HG02588 (cell line): ENCODE results near the gene B4GALNT1.
"Not testable (repeated sequence)": the region's sequence is repeated elsewhere in the genome, so short reads cannot be mapped to it uniquely, and the experiment has no call there.

ENCODE experiments used
- ATAC-seq: cut with Tn5 transposase; IDR thresholded peaks from one replicate; pipeline ENCODE4 v1.9.1; 2021; ENCODE audit warnings: mild to moderate bottlenecking, moderate library complexity; ENCODE audit not compliant: unreplicated experiment

Gene B4GALNT1

DNA sequence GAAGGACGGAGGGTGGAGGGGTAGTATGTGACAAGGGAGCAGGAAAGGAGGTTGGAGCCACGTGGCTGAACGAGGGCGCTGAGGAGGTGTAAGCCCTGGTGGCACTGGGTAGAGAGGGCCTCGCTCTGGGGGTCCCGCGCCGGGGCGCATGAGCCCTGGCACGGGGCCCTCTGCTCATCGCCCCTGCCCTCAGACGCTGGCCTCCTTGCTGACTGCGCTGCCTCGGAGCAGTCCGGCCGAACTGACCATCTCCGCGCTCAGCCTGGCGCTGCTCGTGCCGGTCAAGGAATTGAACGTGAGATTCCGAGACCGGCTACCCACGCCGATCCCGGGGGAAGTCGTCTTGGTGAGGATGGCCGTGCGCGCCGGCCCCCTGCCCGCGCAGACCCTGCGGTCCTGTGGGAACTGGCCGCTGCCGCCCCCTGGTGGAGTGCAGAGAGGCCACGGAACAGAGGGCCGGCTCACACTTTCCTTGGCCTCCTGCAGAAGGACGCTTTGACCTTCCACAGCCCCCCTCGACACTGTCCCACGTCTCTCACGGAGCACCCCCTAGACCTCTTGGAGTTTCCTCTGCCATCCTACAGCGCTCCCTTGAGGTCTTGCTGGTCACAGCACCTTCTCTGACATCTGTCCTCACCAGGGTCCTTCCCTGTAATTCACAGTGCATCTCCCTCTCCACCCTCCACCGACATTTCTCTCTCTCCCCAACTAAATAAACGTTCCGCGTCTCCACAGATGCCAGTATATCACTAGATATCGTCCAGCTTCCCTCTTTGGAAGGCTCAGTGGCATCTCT lies 11.3 kb downstream of the B4GALNT1 start:
- peak; percentile 52 for ATAC-seq

DNA sequence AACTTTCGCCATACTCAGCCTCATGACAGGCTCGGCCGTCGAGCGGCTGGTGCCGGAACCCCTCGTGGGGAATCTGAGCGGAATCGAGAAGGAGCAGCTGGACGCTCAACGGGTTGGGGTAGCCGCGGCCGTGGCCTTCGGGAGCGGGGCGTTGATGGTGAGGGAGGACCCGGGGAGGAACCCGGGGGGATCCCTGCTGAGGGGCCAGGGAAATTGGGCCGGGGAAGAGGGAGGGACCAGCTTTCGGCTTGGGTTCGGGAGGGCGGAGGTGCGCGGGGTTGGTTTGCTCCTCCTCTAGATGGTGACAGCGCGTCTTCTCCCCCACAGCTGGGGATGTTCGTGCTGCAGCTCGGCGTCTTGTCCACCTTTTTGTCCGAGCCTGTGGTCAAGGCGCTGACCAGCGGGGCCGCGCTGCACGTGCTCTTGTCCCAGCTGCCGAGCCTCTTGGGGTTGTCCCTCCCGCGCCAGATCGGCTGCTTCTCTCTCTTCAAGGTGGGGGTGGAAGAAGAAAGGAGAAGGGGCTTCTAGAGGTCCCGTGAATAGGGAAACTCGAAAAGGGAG lies 12.0 kb downstream of the B4GALNT1 start:
- no peak for ATAC-seq

DNA sequence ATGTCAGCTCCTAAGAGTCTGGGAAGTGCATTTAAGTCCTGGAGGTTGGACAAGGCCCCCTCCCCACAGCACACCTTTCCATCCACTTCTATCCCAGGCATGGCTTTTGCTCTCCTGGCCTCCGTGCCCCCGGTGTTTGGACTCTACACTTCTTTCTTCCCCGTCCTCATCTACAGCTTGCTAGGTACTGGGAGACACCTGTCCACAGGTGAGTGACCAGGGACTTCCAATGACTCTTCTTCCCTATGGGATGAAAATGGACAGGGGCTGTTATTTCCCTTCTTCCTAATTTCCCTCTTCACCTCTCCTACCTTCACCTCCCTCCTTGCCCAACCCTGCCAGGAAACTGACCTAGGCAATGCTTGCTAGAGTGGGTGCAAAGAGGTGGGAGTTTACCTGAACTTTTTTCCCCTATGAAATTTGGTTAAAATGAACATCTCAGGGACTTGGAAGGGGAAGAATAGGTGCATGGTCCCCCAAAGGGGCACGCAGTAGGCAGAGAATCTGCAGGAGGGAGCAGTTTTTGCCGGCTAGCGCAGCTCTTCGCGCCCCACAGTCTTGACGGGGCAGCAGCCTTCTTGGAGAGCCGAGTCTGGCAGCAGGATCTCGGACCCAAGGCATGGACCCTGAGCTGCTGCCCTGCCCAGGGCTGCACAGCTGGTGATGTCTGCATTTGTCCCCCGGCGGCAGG lies 12.6 kb downstream of the B4GALNT1 start:
- no peak for ATAC-seq

DNA sequence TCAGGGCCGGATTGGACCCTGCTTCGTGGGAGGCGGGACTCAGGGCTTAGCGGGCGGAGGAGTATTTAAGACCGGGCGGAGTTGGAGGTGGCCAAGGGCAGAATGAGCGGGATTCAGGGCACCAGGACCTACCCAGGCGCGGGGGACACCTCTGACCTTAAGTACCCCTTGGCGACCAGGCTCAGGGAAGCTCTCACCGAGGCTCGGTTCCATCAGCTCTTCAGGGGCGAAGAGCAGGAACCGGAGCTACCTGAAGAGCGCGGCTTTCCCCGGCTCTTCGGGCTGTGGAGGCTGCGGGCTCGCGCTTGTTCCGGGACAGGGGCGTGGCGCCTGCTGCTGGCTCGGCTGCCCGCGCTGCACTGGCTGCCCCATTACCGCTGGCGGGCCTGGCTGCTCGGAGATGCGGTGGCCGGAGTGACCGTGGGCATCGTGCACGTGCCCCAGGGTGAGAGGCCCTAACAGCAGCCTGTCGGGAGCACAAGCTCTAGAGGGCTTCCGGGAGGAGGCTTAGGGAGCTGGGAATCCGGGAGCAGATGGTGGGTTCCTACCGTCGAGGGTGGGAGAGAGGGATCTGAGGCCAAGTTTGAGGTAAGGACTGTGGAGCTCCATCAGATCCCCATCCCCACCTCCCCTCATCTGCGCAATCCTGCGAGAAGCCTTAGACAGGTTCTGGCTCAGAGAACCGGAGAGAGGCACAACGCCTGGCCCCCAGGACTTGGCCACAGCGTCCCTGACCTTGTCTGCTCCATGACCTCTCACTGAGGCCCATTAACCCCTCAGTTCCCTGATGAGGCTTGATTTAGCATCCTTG lies 13.4 kb downstream of the B4GALNT1 start:
- ATAC-seq, result no peak

DNA sequence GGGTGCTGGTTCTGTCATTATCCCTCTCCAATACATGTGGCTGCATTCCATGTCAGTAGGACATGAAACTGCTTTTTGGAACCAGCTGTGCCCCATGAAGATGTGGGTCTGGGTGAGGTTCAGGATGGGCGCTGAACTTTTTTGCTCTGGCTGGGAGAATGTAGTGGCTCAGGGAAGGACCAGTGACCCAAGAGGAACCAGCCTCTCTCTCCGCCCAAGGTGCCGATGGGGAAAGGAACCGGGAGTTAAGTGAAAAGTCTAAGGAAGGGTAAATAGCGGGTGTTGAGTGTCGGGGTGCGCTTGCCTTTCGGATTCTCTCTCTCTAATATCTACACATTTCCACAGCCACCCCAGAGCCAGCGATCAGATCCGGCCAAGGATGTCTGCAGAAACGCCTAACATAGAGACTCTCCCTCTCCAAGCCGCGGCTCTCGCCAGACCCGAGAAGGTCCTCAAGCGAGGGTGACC lies 14.0 kb downstream of the B4GALNT1 start:
- ATAC-seq, result no peak

DNA sequence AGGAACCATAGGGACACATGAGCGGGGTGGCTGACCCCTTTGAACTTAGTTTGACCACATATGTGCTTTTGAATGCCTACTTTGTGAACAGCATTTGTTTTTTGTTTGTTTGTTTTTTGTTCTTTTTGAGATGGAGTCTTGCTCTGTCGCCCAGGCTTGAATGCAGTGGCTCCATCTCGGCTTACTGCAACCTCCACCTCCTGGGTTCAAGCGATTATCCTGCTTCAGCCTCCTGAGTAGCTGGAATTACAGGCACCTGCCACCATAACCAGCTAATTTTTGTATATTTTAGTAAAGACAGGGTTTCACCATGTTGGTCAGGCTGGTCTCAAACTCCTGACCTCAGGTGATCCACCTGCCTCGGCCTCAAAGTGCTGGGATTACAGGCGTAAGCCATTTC lies 14.6 kb downstream of the B4GALNT1 start:
- not testable (repeated sequence) for ATAC-seq

DNA sequence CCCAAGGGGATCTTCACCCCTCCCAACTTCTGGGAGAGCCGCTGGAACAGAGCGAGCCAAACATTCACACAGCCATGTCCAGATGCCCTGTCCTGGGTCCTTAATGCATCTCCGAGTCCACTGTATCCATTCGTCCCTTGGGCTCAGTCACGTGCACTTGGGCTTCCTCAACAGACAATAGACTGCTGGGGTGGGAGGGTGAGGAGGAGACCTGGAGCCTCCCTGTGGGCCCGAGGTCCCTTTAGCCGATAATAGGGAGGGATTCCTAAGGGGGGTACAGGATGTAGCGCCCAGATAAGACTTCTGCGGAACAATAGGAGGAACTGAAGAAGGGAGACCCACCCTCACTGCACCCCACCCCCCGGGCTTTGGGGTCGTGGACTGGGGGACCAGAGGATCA lies 15.1 kb downstream of the B4GALNT1 start:
- no peak for ATAC-seq

DNA sequence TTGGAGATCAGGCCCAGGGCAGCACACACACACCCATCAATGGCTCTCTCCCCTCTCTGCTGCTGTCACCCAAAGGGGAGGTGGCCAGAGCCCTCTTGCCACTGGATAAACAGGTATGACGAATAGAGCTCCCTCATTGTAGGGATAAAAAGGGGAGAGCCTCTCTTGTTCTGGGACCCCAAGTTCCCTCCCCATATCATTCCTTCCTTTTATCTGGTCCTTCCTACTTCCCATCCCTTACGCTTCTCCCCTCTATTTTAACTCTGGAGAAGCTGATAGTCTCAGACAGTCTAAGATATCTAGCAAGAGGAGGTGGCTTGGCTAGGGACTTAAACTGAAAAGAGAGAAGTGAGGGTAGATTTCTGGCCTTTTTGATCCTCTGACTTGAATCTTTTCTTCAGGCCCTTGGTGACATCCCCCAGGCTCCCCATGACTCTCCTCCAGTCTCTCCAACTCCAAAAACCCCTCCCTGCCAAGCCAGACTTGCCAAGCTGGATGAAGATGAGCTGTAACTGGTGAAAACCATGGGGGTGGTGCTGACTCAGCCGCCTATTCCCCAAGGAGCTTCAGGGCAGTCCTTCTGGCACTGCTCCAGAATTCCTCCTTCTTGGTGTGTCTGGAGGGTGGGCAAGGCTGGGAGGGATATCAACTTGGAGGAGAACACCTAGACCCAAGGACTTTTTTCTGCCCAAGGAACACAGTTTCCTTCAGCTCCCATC lies 16.5 kb downstream of the B4GALNT1 start:
- no peak for ATAC-seq

DNA sequence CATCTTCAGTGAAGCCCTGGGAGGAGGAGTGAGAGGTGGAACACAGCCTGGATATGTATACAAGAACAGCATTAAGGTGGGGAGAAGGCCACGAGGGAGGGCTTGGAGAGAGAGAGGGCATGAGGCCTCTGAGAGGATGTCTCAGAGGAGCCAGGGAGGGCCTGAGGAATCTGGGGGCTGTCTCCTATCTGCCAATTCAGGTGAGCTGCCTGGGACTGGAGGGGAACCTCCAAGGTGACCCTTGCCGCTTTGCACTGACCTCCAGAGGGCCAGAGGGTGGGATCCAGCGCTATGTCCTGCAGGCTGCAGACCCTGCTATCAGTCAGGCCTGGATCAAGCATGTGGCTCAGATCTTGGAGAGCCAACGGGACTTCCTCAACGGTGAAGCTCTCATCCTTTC lies 17.4 kb downstream of the B4GALNT1 start:
- no peak for ATAC-seq

DNA sequence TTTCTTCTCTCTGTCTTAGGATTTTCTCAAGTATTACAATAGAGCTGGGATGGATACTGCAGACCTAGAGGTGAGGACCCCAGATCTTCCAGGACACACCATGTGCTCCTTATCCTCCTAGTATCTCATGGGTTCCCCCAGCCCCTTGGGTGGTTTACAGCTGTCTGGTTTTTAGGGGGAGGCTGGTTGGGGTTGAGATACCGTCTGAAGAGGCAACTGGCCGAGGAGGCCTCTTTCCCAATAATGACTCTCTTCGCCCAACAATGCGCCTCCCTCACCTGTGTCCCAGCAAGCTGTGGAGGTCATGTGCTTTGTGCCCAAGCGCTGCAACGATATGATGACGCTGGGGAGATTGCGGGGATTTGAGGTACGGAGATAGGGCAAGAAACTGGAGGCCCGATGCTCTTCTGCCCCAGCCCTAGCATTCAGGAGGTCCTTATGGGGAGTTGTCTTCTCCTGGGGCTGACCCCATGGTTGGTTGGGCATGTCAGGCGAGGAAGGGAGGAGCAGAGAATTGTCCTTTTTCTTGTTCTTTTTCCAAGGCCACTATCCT lies 18.0 kb downstream of the B4GALNT1 start:
- ATAC-seq, result no peak

DNA sequence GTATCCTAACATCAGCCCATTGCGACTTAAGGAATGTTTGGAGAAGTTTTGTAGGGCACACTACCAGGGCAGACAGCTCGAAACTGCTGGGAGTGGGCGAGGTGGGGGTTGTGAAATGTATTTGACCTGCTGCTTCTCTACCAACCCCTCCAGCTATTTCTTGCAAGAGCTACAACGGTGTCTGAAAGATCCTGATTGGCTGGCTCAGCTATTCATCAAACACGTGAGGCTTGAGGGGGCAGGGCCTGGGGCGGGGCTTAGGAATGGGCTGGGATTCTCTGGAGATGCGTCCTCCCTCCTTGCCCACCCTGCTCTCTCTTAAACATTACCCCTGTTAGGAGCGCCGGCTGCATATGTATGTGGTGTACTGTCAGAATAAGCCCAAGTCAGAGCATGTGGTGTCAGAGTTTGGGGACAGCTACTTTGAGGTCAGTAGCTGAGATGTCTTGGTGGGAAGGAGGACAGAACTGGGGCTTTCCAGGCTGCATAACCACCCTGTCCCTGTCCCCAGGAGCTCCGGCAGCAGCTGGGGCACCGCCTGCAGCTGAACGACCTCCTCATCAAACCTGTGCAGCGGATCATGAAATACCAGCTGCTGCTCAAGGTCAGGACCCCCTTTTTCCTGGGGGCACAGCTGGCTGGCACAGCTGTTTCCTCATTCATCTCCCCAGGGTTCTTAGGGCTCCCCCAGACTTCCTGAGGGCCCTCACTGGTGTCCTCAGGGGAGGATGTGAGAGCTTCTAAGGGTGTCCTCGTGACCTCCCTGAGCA lies 18.6 kb downstream of the B4GALNT1 start:
- peak; percentile 56 for ATAC-seq

DNA sequence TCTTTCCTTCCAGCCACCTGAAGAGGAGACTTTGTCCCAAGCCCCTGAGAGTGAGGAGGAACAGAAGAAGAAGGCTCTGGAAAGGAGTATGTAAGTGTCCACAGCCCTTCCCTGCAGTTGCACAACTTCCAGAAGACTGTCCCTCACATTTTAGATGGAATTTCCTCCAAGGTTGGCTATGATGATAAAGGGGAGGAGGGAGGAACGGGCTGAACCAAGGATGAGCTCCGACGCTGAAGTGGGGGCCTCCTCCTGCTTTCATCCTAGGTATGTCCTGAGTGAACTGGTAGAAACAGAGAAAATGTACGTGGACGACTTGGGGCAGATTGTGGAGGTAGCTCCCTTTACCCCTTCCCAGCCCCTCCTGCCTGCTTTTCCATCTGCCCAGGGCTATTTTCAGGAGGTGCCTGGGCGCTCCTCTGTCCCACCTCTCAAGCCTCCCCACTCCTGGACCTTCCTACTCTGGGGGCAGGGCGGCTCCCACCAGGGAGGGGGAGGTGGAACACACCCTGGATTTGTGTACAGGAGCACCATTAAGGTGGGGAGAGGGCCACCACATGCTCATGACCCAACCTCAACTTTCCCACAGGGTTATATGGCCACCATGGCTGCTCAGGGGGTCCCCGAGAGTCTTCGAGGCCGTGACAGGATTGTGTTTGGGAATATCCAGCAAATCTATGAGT lies 19.4 kb downstream of the B4GALNT1 start:
- ATAC-seq, result no peak

DNA sequence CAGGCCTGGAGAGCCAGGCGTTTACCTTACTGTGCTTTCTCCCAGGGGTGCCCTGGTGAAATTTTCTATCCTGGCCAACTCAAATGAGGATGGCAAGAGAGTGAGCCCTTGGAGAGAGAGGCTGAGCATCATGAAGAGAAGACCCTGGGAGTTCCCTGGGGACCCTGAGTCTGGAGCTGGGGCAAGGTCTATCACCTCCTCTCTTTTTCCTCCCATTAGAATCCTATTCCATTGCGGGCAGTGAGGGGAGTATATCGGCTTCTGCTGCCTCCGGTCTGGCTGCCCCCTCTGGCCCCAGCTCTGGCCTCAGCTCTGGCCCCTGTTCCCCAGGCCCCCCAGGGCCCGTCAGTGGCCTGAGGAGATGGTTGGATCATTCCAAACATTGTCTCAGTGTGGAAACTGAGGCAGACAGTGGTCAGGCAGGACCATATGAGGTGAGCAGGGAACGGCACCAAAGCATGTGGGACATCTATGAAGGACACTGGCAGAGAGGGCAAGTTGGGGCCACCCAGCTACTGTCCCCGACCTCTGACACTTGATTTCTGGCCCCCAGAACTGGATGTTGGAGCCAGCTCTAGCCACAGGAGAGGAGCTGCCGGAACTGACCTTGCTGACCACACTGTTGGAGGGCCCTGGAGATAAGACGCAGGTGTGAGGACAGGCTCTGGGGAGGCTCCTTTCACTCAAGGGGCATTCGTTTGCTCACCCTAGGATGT lies 20.1 kb downstream of the B4GALNT1 start:
- no peak for ATAC-seq

DNA sequence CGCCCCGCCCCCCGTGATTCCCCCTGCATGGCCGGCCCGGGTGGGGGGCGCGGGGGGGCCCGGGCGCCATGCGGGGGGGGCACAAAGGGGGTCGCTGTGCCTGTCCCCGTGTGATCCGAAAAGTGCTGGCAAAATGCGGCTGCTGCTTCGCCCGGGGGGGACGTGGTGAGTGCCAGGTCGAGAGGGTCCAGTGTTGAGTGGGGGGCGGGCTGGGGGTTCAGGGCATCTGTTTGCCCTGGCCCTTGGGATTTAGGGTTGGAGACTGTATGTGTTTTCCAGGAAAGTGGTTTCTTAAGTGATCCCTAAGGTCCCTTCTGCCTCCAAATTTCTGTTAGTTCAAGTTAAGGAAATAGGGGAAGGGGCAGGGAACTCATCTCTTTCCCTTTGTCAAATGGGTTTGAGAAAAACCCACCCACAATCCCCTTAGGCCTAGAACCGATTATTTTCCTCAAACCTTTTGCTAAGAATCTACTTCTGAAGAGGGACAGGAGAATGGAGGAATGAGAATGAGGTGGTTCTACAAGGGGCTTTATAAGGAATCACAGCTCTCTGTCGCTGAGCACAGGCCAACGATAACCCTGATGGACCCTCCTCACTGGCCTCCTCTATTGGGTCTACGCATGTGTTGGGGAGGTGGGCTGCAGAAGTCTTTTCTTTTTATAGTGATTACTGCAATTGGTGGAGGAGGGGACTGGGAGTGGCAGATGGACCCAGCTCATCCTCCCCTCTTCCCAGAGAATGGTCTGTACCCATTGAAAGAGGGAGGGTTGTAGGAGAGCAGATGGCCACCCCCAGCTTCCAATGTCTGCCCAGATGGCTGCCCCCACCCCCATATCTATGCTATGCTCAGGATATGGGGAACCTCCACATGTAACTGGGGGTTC lies 20.9 kb downstream of the B4GALNT1 start:
- ATAC-seq, result no peak

DNA sequence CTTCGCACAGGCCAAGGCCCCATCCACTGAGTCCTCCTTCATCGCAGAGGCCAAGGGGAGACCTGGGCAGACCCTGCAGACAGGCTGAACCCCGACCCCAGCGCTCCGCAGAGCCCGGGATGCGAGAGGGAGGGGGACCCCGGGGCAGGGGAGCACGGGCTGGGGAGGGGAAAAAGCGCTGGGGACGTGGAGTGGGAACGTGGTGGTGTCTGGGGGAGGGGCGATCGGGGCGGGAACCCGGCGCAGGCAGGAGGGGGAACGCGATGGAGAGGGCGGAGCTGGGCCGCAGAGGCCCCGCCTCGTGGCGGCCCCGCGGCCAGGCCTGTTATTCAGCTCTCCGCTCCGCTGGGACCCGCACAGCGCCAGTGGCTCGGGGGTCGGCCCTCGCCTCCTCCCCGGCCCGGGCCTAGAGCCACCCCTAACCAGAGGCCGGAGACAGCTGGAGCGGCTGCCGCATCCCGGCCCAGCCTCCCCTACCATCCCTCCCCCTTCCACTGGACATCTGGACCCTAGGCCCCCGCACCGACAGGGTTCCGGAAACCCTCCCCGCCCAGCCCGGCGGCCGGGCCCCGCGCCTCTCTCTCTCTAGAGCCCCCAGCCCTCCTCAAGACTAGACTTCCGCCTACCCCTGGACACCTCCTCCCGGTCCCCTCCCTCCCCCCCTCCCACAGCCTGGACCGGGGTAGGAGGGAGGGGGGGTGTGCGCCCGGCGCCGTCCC lies 21.7 kb downstream of the B4GALNT1 start, which contains the start of gene ARHGEF25:
ARHGEF25 (plus strand) TSS at position 328 of the 719 bp plus-strand sequence. CDS start 460 bp downstream, outside the sequence.
- peak; percentile 42 for ATAC-seq

DNA sequence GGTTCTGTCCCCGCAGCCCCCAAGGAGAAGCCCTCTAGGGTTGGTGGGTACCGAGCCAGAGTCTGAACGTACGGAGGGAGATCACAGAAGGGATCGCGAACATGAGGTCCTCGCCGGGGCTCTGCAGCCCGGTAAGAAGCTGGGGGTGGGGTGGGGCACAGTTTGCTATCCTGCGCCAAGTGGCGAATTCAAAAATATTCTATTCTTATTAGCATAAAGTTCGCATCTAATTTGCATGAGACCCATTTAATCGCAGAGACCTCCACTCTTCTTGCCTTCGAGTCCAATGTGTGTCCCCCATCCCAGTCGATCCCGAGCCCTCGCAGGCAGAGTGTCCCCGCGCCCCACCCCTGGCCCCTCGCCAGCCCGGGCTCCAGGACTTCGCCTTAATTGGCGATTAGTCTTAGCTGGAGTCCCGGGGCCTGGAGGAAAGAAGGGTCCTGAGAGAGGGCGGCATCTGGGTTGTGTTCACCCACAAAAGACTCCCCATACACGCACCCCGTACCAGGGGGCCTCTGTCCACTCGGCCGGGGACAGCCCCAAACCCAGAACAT lies 22.4 kb downstream of the B4GALNT1 start:
- ATAC-seq, result no peak
